Caco-2 (cell line): ENCODE measurements around the gene EIF2B2. TPM values are rescaled to one million over a fixed set of nuclear protein-coding genes. Genes with fewer than 3 reads are reported as not detected.

Experiments used
- BruUV-seq: library from RNA; stranded (reverse); fragments of 400-500 nt; replicated peaks from 2 replicates; lab custom pipeline; 2021; lab: Mats Ljungman, UMichigan
- CTCF ChIA-PET: fragments of 300-600 bp; sonication (Branson Sonifier 250); formaldehyde crosslinking; loops from one replicate; lab custom pipeline; 2022; ENCODE audit warnings: antibody characterized with exemption; lab: Charles Lee
- POLR2A ChIA-PET: fragments of 300-600 bp; sonication (Branson Sonifier 250); formaldehyde crosslinking; loops from one replicate; lab custom pipeline; 2022; ENCODE audit warnings: antibody characterized with exemption; lab: Charles Lee
- DNase-seq, 2 experiments: peaks; one replicate each; pipeline versions ENCODE4 v3.0.0 to v3.0.0-alpha.2; 2020 to 2022
- H3K27me3 ChIP-seq: replicated peaks from 2 replicates; pipeline ENCODE4 v1.6.0; 2011; ENCODE audit warnings: low read length; ENCODE audit not compliant: control insufficient read depth, insufficient read depth
- H3K36me3 ChIP-seq: 2 replicates; pipeline ENCODE4 v1.5.1; 2011; ENCODE audit warnings: low read length; ENCODE audit not compliant: control insufficient read depth, insufficient read depth
- H3K4me1 ChIP-seq: fragments of 250-450 bp; sonication (Bioruptor Pico); 2 replicates; pipeline ENCODE4 v1.5.1; 2020; ENCODE audit warnings: mild to moderate bottlenecking
- H3K4me3 ChIP-seq: 2 replicates; pipeline ENCODE4 v1.5.1; 2011; ENCODE audit warnings: low read depth, mild to moderate bottlenecking, control low read depth, low read length
- H3K9me3 ChIP-seq: fragments of 250-450 bp; sonication (Bioruptor Pico); 2 replicates; pipeline ENCODE4 v1.5.1; 2020; ENCODE audit warnings: mild to moderate bottlenecking, moderate library complexity
- H3K27ac Mint-ChIP-seq: one replicate; pipeline ENCODE4 v1.8.0; 2022; ENCODE audit warnings: mixed read lengths; ENCODE audit not compliant: unreplicated experiment
- H3K27me3 Mint-ChIP-seq: one replicate; pipeline ENCODE4 v1.8.0; 2022; ENCODE audit warnings: mixed read lengths; ENCODE audit not compliant: insufficient read depth, unreplicated experiment
- H3K36me3 Mint-ChIP-seq: one replicate; pipeline ENCODE4 v1.8.0; 2022; ENCODE audit warnings: mild to moderate bottlenecking, mixed read lengths; ENCODE audit not compliant: insufficient read depth, unreplicated experiment
- H3K4me1 Mint-ChIP-seq: one replicate; pipeline ENCODE4 v1.8.0; 2022; ENCODE audit warnings: low read depth, mixed read lengths; ENCODE audit not compliant: unreplicated experiment
- H3K4me3 Mint-ChIP-seq: one replicate; pipeline ENCODE4 v1.8.0; 2022; ENCODE audit warnings: mild to moderate bottlenecking, moderate library complexity, mixed read lengths; ENCODE audit not compliant: unreplicated experiment
- H3K9me3 Mint-ChIP-seq: one replicate; pipeline ENCODE4 v1.8.0; 2022; ENCODE audit warnings: mixed read lengths; ENCODE audit not compliant: unreplicated experiment
- intact Hi-C: fragments of 100-400 bp; cut with micrococcal nuclease; formaldehyde crosslinking; loops from one replicate; pipeline ENCODE4 v1.10.0; 2022; ENCODE audit not compliant: unreplicated experiment
- total RNA-seq: library from RNA; stranded (reverse); gene quantifications from 2 replicates; pipeline ENCODE4 v1.2.3, GENCODE V29; 2022
- TF ChIP-seq, protein P1 (sequence below), 2 experiments: fragments of 200-600 bp in 1 of 2; IDR thresholded peaks; 1 replicate in 1 of 2; 2 replicates in 1 of 2; pipeline versions ENCODE4 v1.5.1 to v1.8.0; 2011 to 2022; ENCODE audit warnings: antibody characterized with exemption in 1 of 2, control low read depth in 1 of 2, inconsistent platforms in 1 of 2, low read depth in 1 of 2, low read length in 1 of 2, mild to moderate bottlenecking in 1 of 2, moderate library complexity in 1 of 2; ENCODE audit not compliant: insufficient read depth in 1 of 2, severe bottlenecking in 1 of 2, unreplicated experiment in 1 of 2

The EIF2B2 gene
- total RNA-seq, 1 experiment from 2014 or later = 54.4 TPM

DNA sequence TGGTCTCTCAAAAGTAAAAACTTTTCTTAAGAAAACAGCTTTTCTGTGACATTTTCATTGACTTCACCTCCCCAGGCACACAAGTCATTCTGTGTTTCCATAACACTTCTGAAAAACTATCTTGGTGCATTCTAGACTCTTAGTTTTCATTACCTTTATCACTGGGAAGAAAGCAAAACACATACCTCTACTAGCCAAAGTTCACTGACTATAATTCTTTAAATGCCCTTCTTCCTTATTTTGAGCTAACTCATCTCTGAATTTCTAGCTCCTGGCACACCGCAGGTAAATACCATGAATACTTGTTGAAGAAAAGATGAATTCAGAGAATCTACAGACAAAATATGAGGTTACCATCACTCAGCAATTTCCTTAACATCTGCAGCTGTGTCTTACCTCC, 27.4 kb downstream of the EIF2B2 start:
- H3K27ac Mint-ChIP-seq = no peak overlapping the region
- no peaks in the 10 kb centered on the region for H3K27me3 Mint-ChIP-seq
- peaks cover 45% of the 10 kb centered on the region for H3K36me3 Mint-ChIP-seq
- H3K4me1 Mint-ChIP-seq = no peaks in the 10 kb centered on the region
- POLR2A ChIA-PET = interaction anchor here (0.7 kb wide), 1 partner anchor 613 kb away, joined by 3 read pairs; no protein-coding TSS in a partner anchor
- no peaks in the 10 kb centered on the region for H3K9me3 Mint-ChIP-seq
- intact Hi-C loops = no loop called here
- TF ChIP-seq, protein P1, sequence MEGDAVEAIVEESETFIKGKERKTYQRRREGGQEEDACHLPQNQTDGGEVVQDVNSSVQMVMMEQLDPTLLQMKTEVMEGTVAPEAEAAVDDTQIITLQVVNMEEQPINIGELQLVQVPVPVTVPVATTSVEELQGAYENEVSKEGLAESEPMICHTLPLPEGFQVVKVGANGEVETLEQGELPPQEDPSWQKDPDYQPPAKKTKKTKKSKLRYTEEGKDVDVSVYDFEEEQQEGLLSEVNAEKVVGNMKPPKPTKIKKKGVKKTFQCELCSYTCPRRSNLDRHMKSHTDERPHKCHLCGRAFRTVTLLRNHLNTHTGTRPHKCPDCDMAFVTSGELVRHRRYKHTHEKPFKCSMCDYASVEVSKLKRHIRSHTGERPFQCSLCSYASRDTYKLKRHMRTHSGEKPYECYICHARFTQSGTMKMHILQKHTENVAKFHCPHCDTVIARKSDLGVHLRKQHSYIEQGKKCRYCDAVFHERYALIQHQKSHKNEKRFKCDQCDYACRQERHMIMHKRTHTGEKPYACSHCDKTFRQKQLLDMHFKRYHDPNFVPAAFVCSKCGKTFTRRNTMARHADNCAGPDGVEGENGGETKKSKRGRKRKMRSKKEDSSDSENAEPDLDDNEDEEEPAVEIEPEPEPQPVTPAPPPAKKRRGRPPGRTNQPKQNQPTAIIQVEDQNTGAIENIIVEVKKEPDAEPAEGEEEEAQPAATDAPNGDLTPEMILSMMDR (IDR thresholded peaks at IDR 0.05; ENCODE audit: insufficient read depth in 1 of 2, low read depth in 1 of 2, low read length in 1 of 2, severe bottlenecking in 1 of 2, unreplicated experiment in 1 of 2) = no peak
- no peak overlapping the region for H3K4me3 Mint-ChIP-seq
- no peak for DNase-seq
- CTCF ChIA-PET = no interaction called here
- Histone ChIP-seq H3K27me3 (no peaks in the 10 kb centered on the region), H3K4me3 (no peak overlapping the region), H3K36me3 (no peaks in the 10 kb centered on the region; the same call in 1 of the 2 replicates), H3K9me3 (no peaks in the 10 kb centered on the region), H3K4me1 (no peaks in the 10 kb centered on the region)
- BruUV-seq = no TSS peak

- intact Hi-C loops = no loop called here
- Histone ChIP-seq H3K4me1 (no peaks in the 10 kb centered on the region), H3K9me3 (no peaks in the 10 kb centered on the region), H3K36me3 (no peaks in the 10 kb centered on the region; the same call in none of the 2 replicates), H3K27me3 (no peaks in the 10 kb centered on the region), H3K4me3 (no peak overlapping the region)
- Mint-ChIP-seq H3K4me1 (no peaks in the 10 kb centered on the region), H3K27ac (no peak overlapping the region), H3K36me3 (peaks cover 57% of the 10 kb centered on the region), H3K27me3 (no peaks in the 10 kb centered on the region), H3K4me3 (no peak overlapping the region), H3K9me3 (no peaks in the 10 kb centered on the region)
- no TSS peak for BruUV-seq
- ChIA-PET CTCF (no interaction called here), POLR2A (no interaction called here)
- DNase-seq = no peak
- TF ChIP-seq, protein P1 (IDR thresholded peaks at IDR 0.05; ENCODE audit: insufficient read depth in 1 of 2, low read depth in 1 of 2, low read length in 1 of 2, severe bottlenecking in 1 of 2, unreplicated experiment in 1 of 2) = no peak
These were observed 30.2 kb downstream of the EIF2B2 start for GRCh38 chr14:75032939-75033338.

DNA sequence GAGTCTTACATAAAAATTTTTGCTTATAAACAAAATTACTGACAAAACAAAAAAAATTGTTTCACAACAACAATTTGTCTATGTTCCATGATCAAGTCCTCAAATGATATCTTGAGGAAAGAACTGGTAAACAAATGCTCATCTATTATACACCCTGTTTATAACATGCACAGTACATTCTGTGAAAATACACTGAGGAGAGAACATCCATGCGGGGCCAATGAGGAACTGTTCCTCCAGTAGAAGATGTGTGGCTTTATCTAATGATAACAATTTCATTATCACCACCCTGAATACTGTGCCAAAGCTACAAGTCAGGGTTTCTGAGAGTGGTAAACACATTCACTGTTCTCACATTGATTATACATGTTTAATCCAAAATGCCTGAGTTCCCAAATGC, 37.8 kb downstream of the EIF2B2 start:
- BruUV-seq = no TSS peak
- no peaks in the 10 kb centered on the region for H3K9me3 ChIP-seq
- H3K36me3 ChIP-seq = peaks cover 2% of the 10 kb centered on the region
- peaks cover 17% of the 10 kb centered on the region for H3K4me1 ChIP-seq
- POLR2A ChIA-PET = no interaction called here
- intact Hi-C loops = no loop called here
- CTCF ChIA-PET = no interaction called here
- TF ChIP-seq, protein P1 (IDR thresholded peaks at IDR 0.05; ENCODE audit: insufficient read depth in 1 of 2, low read depth in 1 of 2, low read length in 1 of 2, severe bottlenecking in 1 of 2, unreplicated experiment in 1 of 2) = no peak
- Mint-ChIP-seq H3K4me3 (no peak overlapping the region), H3K27me3 (no peaks in the 10 kb centered on the region), H3K36me3 (peaks cover 17% of the 10 kb centered on the region), H3K27ac (no peak overlapping the region), H3K9me3 (no peaks in the 10 kb centered on the region), H3K4me1 (peaks cover 13% of the 10 kb centered on the region)
- DNase-seq = no peak
- H3K27me3 ChIP-seq = no peaks in the 10 kb centered on the region
- no peak overlapping the region for H3K4me3 ChIP-seq
